Nephron (organoid): ENCODE results near the gene M1AP.

Source experiments
- H3K27ac Mint-ChIP-seq, 3 experiments: 2 replicates each; pipeline ENCODE4 v1.8.0; 2020; ENCODE audit warnings: mixed read lengths in 3 of 3, mild to moderate bottlenecking in 2 of 3, moderate library complexity in 1 of 3
- H3K27me3 Mint-ChIP-seq: 2 replicates; pipeline ENCODE4 v1.8.0; 2021; ENCODE audit warnings: low read depth, mild to moderate bottlenecking, moderate library complexity, mixed read lengths
- H3K36me3 Mint-ChIP-seq: 2 replicates; pipeline ENCODE4 v1.8.0; 2020; ENCODE audit warnings: low read depth, mixed read lengths
- H3K4me1 Mint-ChIP-seq: 2 replicates; pipeline ENCODE4 v1.8.0; 2020; ENCODE audit warnings: mixed read lengths
- H3K4me3 Mint-ChIP-seq, 3 experiments: 2 replicates each; pipeline ENCODE4 v1.8.0; 2020; ENCODE audit warnings: mild to moderate bottlenecking in 3 of 3, mixed read lengths in 3 of 3, moderate library complexity in 2 of 3
- H3K9me3 Mint-ChIP-seq: 2 replicates; pipeline ENCODE4 v1.8.0; 2020; ENCODE audit warnings: mixed read lengths
- CTCF ChIP-seq, 3 experiments: fragments of 200-600 bp; sonication (generic); IDR thresholded peaks; one replicate each; pipeline ENCODE4 v1.5.0; 2021; ENCODE audit warnings: antibody characterized with exemption in 3 of 3; ENCODE audit not compliant: unreplicated experiment in 3 of 3

M1AP gene

DNA sequence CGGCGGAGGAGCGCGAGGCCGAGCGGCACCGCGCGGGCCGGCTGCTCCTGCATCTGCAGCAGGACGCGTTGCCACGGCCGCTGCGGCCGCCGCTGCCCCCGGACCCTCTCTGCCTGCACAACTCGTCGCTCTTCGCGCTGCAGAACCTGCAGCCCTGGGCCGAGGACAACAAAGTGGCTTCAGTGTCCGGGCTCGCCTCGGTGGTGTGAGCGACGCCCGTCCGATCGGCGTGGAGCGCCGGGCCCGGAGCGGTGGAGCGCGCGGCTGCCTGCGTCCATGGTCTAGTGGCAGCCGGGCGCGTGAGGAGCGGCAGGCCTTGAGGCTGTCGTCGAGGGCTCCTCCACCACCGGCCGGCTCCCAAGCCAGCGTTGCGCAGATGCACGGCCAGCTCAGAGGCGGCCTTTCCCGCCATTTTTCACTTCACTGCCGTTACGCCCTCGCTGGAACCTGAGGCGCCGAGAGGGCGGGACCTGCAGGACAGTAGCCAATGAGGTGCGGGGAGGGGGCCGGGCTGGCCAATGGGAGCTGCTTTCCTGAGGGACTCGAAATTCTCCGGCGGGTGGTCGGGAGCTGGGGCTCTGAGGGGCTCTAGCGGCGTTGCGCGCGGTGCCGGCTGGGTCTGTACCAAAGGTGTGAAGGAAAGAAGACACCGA is 132.0 kb downstream of the M1AP start:
- Mint-ChIP-seq H3K27me3 (peaks cover 99% of the 10 kb centered on the region), H3K4me1 (no peaks in the 10 kb centered on the region), H3K36me3 (no peaks in the 10 kb centered on the region), H3K9me3 (no peaks in the 10 kb centered on the region), H3K4me3 (peak overlapping the region in 1 of 3 experiments; percentile 21), H3K27ac (no peak overlapping the region)
- no peak for TF ChIP-seq CTCF (IDR thresholded peaks at IDR 0.05; ENCODE audit: unreplicated experiment in 3 of 3)

DNA sequence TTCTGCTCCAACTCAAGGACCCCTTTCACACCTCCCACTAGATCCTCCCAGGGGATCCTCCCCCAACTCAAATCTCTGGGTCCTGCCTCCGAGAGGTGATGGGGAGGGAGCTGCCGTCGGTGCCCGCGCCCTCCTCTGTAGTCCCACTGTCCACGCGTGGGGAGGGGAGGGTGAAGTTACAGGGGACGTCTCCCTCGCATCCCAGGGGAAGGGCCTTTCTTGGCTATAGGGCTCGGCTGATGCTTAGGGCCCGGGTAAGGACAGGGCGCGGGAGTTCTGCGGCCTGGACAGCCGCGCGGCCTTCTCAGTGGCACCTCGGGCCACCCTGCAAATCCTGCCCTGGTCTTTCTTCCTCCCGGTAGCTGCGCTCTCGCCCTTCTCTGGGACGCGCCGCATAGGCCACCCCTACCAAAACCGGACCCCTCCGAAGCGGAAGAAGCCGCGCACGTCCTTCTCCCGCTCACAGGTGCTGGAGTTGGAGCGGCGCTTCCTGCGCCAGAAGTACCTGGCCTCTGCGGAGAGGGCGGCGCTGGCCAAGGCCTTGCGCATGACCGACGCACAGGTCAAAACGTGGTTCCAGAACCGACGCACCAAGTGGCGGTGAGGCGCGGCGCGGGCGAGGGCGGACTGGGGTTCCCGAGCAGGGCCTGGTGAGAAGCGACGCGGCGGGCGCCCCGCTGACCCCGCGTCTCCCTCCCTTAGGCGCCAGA is 132.7 kb downstream of the M1AP start:
- no peaks in the 10 kb centered on the region for H3K36me3 Mint-ChIP-seq
- no peak for TF ChIP-seq CTCF (IDR thresholded peaks at IDR 0.05; ENCODE audit: unreplicated experiment in 3 of 3)
- no peaks in the 10 kb centered on the region for H3K4me1 Mint-ChIP-seq
- H3K4me3 Mint-ChIP-seq = peak overlapping the region in 1 of 3 experiments; percentile 59
- H3K27me3 Mint-ChIP-seq = peaks cover 99% of the 10 kb centered on the region
- H3K9me3 Mint-ChIP-seq = no peaks in the 10 kb centered on the region
- H3K27ac Mint-ChIP-seq = no peak overlapping the region

- Mint-ChIP-seq H3K4me3 (peak within 1 kb of the TSS in 2 of 3 experiments; percentile 32 to 59), H3K4me1 (no peaks in the 10 kb centered on the region), H3K36me3 (no peaks in the 10 kb centered on the region), H3K27me3 (peaks cover 99% of the 10 kb centered on the region), H3K27ac (no peak within 1 kb of the TSS), H3K9me3 (no peaks in the 10 kb centered on the region)
- TF ChIP-seq CTCF (IDR thresholded peaks at IDR 0.05; ENCODE audit: unreplicated experiment in 3 of 3) = no peak
These were observed 133.5 kb downstream of the M1AP start, which contains the start of gene TLX2 for GRCh38 chr2:74514368-74515270. TSS of gene TLX2 (plus strand) at chr2:74514450. CDS start at chr2:74514807, 357 bp downstream.

DNA sequence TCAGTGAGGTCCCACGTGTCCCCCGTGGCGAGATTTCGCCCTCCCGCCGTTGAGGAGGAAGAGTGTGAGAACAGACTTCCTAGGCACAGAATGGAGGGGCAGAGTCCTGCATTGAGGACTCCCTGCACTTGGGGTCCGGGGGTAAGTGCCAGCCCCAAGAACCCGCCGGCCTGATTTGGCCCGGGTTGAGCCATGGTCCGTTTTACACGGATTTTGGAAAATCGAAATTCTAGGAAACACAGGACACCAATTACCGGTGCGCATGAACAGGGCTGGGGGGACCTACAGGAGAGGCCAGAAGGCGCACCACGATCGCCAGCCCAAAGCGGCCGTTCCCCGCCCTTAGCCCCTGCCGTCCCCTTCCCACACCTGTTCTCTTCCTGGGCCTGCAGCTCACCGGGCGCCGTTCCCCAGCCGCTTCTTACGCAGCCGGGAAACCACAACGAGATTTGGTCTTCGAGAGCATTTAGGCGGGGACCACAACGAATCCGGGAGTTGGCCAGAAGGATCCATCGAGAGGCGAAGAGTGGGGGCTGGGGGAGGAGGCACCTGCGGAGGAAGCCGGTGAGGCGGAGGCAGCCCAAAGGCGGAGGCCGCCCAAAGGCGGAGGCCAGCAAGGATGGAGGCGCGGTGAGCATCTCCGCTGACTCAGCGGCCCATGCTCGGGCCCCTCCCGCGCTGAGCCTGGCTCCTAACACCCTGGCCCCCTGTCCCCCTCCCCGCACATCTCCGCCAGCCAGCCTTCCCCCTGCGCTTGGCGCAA is 134.3 kb downstream of the M1AP start:
- peaks cover 99% of the 10 kb centered on the region for H3K27me3 Mint-ChIP-seq
- no peak overlapping the region for H3K27ac Mint-ChIP-seq
- H3K36me3 Mint-ChIP-seq = no peaks in the 10 kb centered on the region
- TF ChIP-seq CTCF (IDR thresholded peaks at IDR 0.05; ENCODE audit: unreplicated experiment in 3 of 3) = no peak
- H3K9me3 Mint-ChIP-seq = no peaks in the 10 kb centered on the region
- peak overlapping the region in 1 of 3 experiments; percentile 19 for H3K4me3 Mint-ChIP-seq
- H3K4me1 Mint-ChIP-seq = no peaks in the 10 kb centered on the region

DNA sequence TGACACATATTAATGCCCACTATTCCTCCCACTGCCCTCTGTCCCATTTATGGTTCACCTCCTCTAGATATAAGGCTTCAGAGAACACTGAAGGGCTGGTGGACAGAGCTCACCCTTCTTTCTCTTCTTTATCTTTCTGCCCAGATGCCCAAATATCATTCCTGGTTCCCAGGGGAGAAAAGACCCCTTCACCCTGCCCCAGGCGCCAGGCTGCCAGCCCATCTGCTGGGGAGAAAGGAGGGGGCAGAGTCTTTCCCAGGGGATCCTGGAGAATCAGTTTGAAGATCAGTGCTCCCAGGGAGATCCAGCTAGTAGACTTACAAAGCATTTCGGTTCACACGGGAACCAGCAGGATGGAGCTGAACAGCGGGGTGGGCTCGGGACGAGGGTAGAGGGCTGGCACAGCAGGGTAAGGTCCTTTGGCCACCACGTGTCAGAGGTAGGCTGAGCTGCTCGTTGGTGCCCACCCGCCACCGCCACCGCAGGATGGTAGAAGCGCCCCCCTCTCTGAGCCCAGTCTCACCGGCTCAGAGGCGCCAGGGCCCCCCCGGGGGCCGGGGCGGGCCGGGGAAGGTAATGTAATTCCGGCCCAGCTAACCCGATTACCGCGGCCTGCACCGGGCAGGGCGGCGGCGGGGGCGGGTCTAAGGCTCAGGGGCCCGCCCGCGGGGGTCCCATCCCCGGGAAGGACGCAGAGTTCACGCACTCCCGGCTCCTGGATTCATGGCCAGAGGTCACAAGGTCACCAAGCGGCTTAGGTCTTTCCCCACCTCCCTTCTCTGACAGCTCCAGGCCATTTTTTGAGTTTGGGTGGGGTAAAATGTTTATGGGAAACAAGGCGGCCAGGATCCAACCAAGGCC is 135.2 kb downstream of the M1AP start:
- Mint-ChIP-seq H3K4me1 (peaks cover 4% of the 10 kb centered on the region), H3K4me3 (peak overlapping the region in 1 of 3 experiments; percentile 31), H3K27ac (no peak overlapping the region), H3K27me3 (peaks cover 99% of the 10 kb centered on the region), H3K9me3 (no peaks in the 10 kb centered on the region), H3K36me3 (no peaks in the 10 kb centered on the region)
- TF ChIP-seq CTCF (IDR thresholded peaks at IDR 0.05; ENCODE audit: unreplicated experiment in 3 of 3) = no peak
